Activated naive CD4-positive, alpha-beta T cell (primary cell): ENCODE results near the gene PRUNE2.
"Not testable (repeated sequence)": the region's sequence is repeated elsewhere in the genome, so short reads cannot be mapped to it uniquely, and the experiment has no call there.

Source experiments
- DNase-seq, 4 experiments: peaks; one replicate each; lab custom pipeline; 2025; lab: John Stamatoyannopoulos, UW

The PRUNE2 gene

GRCh38 chr9:76691517-76692313 lies 214.2 kb downstream of the PRUNE2 start:
- DNase-seq: no peak

DNA sequence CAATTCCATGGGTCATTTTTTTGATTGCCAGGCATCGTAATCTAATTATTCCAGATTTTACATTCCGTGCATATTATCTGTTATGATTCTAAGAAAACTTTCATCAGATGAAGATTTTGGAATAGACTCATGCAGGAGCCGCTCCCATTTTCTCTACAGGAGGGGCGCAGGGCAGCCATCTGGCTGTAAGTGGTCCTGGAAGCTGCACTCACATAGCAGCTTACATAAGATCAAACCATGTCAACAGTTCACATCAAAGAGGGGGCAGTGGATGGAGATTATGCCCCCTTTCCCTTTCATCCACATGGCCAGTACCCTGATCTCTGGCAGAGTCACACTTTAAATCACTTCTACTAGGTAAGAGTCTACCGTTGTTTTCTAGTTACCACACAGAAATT lies 214.9 kb downstream of the PRUNE2 start:
- no peak for DNase-seq

- DNase-seq: no peak
Observed at GRCh38 chr9:76690246-76690972, 215.5 kb downstream of the PRUNE2 start.

- no peak for DNase-seq
Observed at GRCh38 chr9:76688471-76689238, 217.3 kb downstream of the PRUNE2 start.

DNA sequence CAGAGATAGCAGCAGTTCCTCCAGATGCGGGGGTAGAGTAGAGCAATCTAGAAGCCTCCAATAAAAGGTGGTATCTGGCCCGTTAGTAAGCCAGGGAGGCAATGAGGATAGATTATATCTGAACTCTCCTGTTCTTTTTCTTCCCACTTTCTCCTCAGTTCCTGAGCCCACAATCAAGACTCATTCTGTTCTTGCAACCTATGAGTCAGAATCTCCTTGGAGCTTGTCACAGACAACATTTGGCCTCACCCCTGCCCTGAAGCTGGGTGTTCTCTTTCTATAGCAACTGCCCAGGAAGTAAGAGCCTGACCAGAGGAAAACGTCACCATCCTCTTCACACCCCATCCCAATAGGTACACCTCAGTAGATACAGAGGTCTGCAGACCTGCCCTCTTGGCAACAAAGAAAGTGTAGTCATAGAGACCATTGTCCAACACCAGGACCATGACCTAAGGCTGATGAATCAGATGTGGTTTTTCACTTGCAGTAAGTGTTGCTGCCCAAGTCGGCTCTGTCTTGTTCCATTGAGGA lies 218.0 kb downstream of the PRUNE2 start:
- no peak for DNase-seq

- DNase-seq: no peak
Observed at GRCh38 chr9:76686756-76687155, 219.2 kb downstream of the PRUNE2 start.

DNA sequence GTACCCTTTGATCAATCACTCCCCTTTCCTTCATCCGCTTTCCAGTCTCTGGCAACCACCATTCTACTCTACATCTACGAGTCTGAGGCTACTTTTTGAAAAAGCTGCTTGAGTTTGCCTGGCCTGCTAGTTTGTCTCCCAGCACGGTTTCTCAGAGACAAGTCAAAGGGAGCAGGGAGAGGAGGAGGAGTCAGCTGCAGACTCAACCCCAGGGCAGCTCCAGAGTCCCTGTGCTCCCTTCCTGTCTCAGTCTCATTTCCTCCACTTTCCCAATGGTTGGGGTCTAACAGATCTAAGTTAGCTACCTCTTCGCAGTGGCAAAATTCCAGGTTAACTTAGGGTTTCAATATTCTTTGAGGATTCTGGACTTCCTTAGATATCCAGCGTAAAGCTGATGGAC lies 221.7 kb downstream of the PRUNE2 start:
- no peak for DNase-seq

- no peak for DNase-seq
Observed at GRCh38 chr9:76681556-76681955, 224.4 kb downstream of the PRUNE2 start.

- DNase-seq: no peak
Observed at GRCh38 chr9:76680716-76681425, 225.0 kb downstream of the PRUNE2 start.

GRCh38 chr9:76677481-76678055 lies 228.3 kb downstream of the PRUNE2 start:
- no peak for DNase-seq

GRCh38 chr9:76676857-76677256 lies 229.1 kb downstream of the PRUNE2 start:
- DNase-seq: no peak

DNA sequence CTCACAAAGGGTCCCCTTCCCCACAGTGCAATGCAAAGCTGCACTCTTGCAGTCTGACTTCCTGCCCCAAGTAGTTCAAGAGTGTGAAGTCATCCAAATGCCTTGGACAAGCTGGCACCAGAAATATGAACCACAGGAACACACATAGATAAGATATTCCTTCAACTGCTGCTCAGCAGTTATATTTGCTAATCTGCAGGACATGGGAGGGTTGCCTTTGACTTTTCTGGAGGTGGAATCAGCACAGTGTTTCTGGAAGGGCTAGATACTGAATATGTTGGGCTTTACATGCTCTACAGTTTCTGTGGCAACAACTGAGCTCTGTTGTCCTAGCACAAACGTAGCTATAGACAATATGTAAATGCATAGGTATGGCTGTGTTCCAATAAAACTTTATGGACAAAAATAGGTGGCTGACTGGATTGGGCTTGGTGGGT lies 238.4 kb downstream of the PRUNE2 start:
- DNase-seq: no peak

GRCh38 chr9:76665966-76666365 lies 239.9 kb downstream of the PRUNE2 start:
- DNase-seq: not testable (repeated sequence)

GRCh38 chr9:76665458-76665857 lies 240.5 kb downstream of the PRUNE2 start:
- DNase-seq: no peak

GRCh38 chr9:76664120-76664519 lies 241.8 kb downstream of the PRUNE2 start:
- DNase-seq: no peak

DNA sequence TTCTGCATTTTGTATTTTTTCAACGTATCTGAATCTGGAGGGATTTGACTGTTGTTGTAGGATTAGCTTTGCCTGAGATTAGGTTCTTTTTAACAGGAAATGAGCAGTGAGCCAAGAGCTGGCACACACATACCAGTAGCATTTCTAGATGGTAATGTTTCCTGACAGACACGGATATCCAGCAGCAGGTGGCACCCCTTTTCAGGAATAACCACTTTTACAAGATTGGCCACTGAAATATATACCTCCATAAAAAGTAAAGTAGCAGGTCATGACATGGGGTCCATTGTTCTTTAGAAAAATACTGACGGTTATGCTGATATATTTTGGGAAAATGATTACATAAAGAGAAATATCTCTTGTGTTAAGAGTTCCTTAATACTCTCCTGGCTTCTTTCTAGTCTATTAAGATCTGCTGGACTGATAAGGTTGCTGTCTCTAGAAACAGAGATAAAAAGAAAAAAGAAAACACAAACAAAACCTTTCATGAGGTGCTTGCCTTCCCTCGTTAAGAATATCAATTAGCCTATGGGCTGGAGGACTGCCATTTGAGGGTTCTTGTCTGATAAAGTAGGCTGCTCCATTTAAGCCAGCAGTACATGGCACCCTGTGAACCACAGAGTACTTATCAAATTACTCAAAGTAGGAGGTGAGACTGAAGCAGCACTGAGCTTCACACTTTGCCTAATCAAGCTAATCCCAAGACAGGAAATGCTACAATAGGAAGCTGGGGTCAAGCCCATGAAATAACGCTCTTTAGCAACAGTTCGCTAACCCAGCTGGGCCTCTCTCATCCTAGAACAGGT lies 243.2 kb downstream of the PRUNE2 start:
- DNase-seq: no peak

DNA sequence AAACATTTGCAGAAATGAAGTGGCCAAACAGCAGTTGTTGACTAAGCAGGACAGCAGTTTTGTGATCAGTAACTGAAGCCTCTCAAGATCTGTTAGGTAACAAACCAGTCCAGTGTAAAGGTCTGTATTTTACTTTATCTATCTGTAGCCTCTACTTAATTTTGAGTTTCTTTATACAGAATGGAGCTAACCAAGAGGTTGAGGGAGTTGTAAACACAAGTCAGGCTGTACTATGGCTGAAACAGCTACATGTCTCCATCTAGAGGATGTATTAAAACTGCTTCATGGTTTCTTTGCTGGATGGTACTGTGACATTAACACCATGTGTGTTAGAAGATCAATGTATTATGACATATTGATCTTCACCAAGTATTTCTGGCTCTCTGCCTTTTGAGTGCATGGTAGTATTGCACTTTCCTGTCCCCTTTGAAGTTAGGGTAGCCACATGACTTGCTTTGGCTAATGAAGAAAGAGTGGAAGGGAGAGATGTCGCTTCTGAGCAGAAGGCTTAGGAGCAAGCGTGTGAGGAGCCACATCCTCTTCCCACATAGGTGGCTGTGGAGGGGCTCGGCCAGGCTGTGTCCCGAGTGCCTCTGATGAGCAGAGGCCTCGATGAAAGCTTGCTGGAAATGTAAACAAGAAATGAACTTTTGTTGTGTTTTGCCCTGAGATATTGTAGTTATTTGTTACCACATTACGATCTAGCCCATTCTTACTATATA lies 247.2 kb downstream of the PRUNE2 start:
- DNase-seq: no peak

- no peak for DNase-seq
Observed at GRCh38 chr9:76657265-76657664, 248.6 kb downstream of the PRUNE2 start.

DNA sequence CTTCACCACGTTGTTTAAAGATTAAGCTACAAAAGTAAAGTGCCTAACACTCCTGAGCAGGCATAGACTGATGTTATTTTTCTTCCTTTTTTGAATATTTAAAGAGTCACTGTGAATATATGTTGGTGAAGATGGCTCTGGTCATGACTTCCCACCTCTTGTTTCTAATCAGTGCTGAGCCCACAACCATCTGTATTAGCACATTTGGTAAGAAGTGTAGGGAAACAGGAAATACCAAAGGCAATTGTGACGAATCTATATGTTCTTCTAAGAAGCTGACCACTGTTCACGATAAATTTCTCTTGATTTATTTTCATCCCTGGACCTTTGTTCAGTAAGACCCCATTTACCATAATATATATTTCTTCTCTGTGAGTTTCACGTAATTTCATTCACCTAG lies 249.9 kb downstream of the PRUNE2 start:
- DNase-seq: no peak

- DNase-seq: no peak
Observed at GRCh38 chr9:76655121-76655541, 250.8 kb downstream of the PRUNE2 start.
